GM12872 (cell line): Measurements from ENCODE around the gene U2AF2.

Source experiments
- CTCF ChIP-seq: IDR thresholded peaks from 3 replicates; pipeline ENCODE4 v1.5.1; 2011; ENCODE audit warnings: low read depth, mild to moderate bottlenecking, low read length, moderate library complexity; ENCODE audit not compliant: insufficient read depth

The U2AF2 gene

GRCh38 chr19:55617426-55617825, 37.4 kb upstream of the U2AF2 start:
- TF ChIP-seq CTCF = no peak

DNA sequence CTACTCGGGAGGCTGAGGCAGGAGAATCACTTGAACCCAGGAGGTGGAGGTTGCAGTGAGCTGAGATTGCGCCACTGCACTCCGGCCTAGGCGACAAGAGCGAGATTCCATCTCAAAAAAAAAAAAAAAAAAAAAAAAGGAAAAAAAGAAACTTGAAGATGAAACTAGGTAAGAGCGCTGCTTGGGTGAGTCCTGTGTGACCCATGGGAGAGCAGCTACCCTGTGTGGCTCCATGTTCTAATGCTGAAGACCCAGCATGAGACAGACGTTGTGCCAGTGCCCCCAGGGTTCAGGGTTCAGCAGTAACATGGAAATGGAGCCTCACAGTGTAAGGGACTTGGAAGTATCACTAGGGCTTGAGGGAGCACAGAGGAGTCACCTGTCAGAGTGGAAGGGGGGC, 36.4 kb upstream of the U2AF2 start:
- TF ChIP-seq CTCF = no peak

GRCh38 chr19:55619286-55619685, 35.5 kb upstream of the U2AF2 start:
- no peak for TF ChIP-seq CTCF

DNA sequence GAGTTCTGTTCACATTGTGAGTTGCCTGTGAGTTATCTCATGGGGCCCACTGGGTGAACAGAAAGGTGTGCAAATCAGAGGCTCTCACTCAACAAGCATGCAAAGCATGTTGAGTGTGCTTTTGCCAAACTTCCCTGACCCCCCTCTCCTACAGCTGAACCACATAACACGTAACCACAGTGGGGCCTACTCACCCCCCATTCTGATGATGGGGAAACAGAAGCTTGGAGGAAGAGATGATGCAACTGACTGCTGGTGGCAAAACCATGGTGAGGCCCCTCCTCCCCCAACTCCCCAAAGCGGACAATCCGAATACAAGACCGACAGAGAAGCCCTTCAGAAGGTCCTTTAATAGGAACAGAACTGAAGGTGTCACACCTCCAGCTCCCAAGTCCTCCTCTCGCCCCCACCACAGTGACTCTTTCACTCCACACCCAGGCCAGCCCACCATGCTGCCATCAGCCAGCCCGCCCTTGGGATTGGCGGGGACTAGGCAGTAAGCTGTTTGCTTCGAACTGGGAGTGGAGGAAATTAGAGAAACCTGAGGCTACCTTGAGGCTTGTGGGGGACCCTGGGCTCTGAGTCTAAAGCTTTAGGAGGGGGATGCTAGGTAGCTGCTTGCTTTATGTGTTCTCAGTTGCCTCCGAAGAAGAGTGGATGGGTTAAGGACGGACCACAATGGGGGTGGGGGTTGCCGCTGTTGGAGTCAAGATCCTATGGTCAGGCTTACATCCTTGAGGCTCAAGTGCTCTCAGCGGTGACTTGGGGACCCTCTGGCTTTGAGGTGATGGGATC, 34.2 kb upstream of the U2AF2 start:
- TF ChIP-seq CTCF = no peak

DNA sequence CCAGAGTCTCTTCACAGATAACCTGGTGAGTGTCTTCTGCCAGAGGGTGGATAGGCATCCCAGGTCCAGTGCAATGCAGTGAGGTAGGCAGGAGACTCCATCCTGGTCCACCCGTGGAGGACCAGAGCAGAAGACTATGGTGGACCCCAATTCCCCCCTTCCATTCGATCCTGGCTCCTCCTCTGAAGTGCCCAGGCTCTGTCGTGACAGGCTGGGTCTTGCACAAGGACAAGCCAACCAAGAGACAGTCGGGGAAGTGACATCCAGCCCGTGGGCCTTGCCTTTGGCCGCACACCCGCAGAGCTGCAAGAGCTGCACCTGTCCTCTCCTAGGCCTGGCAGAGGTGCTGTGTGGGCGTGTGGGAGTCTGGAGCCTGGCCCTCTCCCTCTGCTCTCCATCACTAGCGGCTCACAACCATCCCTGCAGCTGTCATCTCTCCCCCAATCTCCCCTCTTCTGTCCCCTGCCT, 33.6 kb upstream of the U2AF2 start:
- TF ChIP-seq CTCF = no peak

DNA sequence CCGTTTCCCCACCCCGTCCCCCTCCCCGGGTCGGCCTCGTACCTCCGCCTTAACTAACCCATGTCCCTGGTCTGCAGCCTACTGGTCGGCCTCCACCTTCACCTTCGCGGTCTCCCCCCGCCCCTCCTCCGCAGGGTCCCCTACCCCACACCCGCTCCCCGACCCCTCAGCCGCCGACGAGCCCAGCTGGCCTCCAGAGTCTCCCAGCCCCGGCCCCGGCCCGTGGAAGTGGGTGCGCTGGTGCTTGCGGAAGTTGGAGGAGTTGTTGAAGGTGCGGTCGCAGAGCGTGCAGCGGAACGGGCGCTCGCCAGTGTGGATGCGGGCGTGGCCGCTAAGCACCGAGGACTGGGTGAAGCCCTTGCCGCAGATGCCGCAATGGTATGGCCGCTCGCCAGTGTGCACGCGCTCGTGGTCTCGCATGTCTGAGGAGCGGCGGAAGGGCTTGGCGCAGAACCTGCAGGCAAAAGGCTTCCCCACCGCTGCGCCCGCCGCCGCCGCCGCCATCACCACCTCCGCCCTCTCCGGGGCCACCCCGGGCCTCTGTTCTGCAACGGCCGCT, 33.1 kb upstream of the U2AF2 start:
- no peak for TF ChIP-seq CTCF

DNA sequence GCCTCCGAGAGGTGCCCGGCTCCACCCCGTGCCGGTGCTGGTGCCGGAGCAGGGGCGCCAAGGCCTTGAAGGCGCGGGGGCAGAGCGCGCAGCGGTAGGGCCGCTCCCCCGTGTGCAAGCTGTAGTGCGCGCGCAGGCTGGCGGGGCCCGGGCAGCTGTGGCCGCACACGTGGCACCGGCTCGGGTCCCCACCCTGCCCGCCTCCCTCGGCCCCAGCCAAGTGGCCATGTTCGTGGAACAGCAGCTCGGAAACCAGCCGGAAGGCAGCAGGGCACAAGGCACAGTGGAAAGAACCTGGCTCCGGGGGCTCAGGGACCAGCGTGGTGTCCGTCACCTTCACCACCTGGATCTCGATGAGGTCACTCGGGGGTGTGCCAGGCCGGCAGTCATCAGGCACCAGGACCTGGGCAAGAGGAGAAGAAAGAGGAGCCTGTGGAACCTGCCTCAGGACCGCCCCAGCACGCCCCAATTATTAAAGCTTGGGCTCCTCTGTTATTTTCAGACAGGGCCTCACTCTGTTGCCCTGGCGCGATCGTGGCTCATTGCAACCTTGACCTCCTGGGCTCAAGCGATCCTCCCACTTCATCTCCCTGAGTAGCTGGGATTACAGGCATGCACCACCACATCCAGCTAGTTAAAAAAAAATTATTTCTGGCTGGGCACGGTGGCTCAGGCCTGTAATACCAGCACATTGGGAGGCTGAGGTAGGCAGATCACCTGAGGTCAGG, 32.4 kb upstream of the U2AF2 start:
- TF ChIP-seq CTCF = no peak
